HCT116 (cell line): ENCODE measurements around the gene MNDA.
"Not testable (repeated sequence)": the region's sequence is repeated elsewhere in the genome, so short reads cannot be mapped to it uniquely, and the experiment has no call there.

Experiments used
- ELF1 ChIP-seq: IDR thresholded peaks from 2 replicates; pipeline ENCODE4 v1.6.1; 2012; ENCODE audit warnings: low read depth, borderline replicate concordance
- EZH2phosphoT487 ChIP-seq: fragments of 200-600 bp; IDR thresholded peaks from 2 replicates; pipeline ENCODE4 v1.6.1; 2018; ENCODE audit warnings: antibody characterized with exemption, borderline replicate concordance
- JUND ChIP-seq: IDR thresholded peaks from 2 replicates; pipeline ENCODE4 v1.6.1; 2012
- POLR2A ChIP-seq: IDR thresholded peaks from 2 replicates; pipeline ENCODE4 v1.7.0; 2011; ENCODE audit warnings: borderline replicate concordance; ENCODE audit not compliant: insufficient read depth, insufficient read length; ENCODE audit errors: extremely low read depth
- RAD21 ChIP-seq: IDR thresholded peaks from 2 replicates; pipeline ENCODE4 v1.6.1; 2012; ENCODE audit warnings: low read depth, mild to moderate bottlenecking
- YY1 ChIP-seq: IDR thresholded peaks from 2 replicates; pipeline ENCODE4 v1.6.1; 2011; ENCODE audit warnings: low read length, low read depth, moderate library complexity, mild to moderate bottlenecking; ENCODE audit not compliant: insufficient replicate concordance; ENCODE audit errors: extremely low read depth
- ZNF274 ChIP-seq: fragments of 200-500 bp; sonication (Bioruptor generic); IDR thresholded peaks from 2 replicates; pipeline ENCODE4 v1.6.1; 2014; ENCODE audit warnings: mild to moderate bottlenecking, low read depth, low read length, inconsistent platforms
- TF ChIP-seq, protein P1 (sequence below): IDR thresholded peaks from 2 replicates; pipeline ENCODE4 v1.6.1; 2012; ENCODE audit warnings: low read depth

- TF ChIP-seq POLR2A, JUND, ZNF274, YY1, ELF1, RAD21, EZH2phosphoT487: not testable (repeated sequence)
- TF ChIP-seq, protein P1, sequence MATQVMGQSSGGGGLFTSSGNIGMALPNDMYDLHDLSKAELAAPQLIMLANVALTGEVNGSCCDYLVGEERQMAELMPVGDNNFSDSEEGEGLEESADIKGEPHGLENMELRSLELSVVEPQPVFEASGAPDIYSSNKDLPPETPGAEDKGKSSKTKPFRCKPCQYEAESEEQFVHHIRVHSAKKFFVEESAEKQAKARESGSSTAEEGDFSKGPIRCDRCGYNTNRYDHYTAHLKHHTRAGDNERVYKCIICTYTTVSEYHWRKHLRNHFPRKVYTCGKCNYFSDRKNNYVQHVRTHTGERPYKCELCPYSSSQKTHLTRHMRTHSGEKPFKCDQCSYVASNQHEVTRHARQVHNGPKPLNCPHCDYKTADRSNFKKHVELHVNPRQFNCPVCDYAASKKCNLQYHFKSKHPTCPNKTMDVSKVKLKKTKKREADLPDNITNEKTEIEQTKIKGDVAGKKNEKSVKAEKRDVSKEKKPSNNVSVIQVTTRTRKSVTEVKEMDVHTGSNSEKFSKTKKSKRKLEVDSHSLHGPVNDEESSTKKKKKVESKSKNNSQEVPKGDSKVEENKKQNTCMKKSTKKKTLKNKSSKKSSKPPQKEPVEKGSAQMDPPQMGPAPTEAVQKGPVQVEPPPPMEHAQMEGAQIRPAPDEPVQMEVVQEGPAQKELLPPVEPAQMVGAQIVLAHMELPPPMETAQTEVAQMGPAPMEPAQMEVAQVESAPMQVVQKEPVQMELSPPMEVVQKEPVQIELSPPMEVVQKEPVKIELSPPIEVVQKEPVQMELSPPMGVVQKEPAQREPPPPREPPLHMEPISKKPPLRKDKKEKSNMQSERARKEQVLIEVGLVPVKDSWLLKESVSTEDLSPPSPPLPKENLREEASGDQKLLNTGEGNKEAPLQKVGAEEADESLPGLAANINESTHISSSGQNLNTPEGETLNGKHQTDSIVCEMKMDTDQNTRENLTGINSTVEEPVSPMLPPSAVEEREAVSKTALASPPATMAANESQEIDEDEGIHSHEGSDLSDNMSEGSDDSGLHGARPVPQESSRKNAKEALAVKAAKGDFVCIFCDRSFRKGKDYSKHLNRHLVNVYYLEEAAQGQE, result not testable (repeated sequence)
Observed at GRCh38 chr1:158870438-158870837, 39.3 kb downstream of the MNDA start.
